CD14-positive monocyte (primary cell): ENCODE measurements around the gene SIGLEC14. TPM values are rescaled to one million over a fixed set of nuclear protein-coding genes. Genes with fewer than 3 reads are reported as not detected.
A peak's percentile ranks its signal among the peaks of the same experiment; 100 is the strongest.
"Not testable (repeated sequence)": the region's sequence is repeated elsewhere in the genome, so short reads cannot be mapped to it uniquely, and the experiment has no call there.

Experiments used
- DNase-seq, 3 donors: peaks; one replicate each; pipeline ENCODE4 v3.0.0-alpha.2; 2011 to 2022
- H2AFZ ChIP-seq: 2 replicates; pipeline ENCODE4 v1.6.0; 2012; ENCODE audit warnings: mild to moderate bottlenecking, low read depth, low read length, inconsistent platforms; ENCODE audit not compliant: insufficient read depth, poor library complexity, severe bottlenecking
- H3K27ac ChIP-seq, 2 donors: 1 replicate in 1 of 2; 2 replicates in 1 of 2; pipeline ENCODE4 v1.5.1; 2012 to 2013; ENCODE audit warnings: low read length in 2 of 2, control low read depth in 1 of 2, inconsistent platforms in 1 of 2, low read depth in 1 of 2, mild to moderate bottlenecking in 1 of 2
- H3K27me3 ChIP-seq, 2 donors: one replicate each; pipeline versions ENCODE4 v1.6.0 to v1.6.1; 2011 to 2013; ENCODE audit warnings: low read length in 2 of 2; ENCODE audit not compliant: control insufficient read depth in 2 of 2, insufficient read depth in 2 of 2
- H3K36me3 ChIP-seq, 2 donors: replicated peaks in 1 of 2; 1 replicate in 1 of 2; 2 replicates in 1 of 2; pipeline versions ENCODE4 v1.5.1 to v1.6.1; 2012 to 2013; ENCODE audit warnings: low read length in 2 of 2, control low read depth in 1 of 2, inconsistent platforms in 1 of 2, mild to moderate bottlenecking in 1 of 2; ENCODE audit not compliant: insufficient read depth in 2 of 2, control insufficient read depth in 1 of 2
- H3K4me1 ChIP-seq, 2 donors: 1 replicate in 1 of 2; 2 replicates in 1 of 2; pipeline versions ENCODE4 v1.5.1 to v1.6.1; 2012 to 2013; ENCODE audit warnings: low read length in 2 of 2, control low read depth in 1 of 2, inconsistent platforms in 1 of 2, mild to moderate bottlenecking in 1 of 2, moderate library complexity in 1 of 2; ENCODE audit not compliant: insufficient read depth in 2 of 2, control insufficient read depth in 1 of 2
- H3K4me2 ChIP-seq: replicated peaks from 2 replicates; pipeline ENCODE3; 2012; ENCODE audit warnings: low read length, moderate library complexity, mild to moderate bottlenecking; ENCODE audit not compliant: poor library complexity, severe bottlenecking; ENCODE audit errors: extremely low read depth
- H3K4me3 ChIP-seq, 3 experiments: fragments of 200-600 bp in 1 of 3; sonication (generic) in 1 of 3; replicated peaks in 1 of 3; 1 replicate in 2 of 3; 2 replicates in 1 of 3; pipeline ENCODE4 v1.5.1; 2011 to 2013; ENCODE audit warnings: low read length in 3 of 3, mild to moderate bottlenecking in 3 of 3, control low read depth in 2 of 3, low read depth in 2 of 3, inconsistent platforms in 1 of 3, moderate library complexity in 1 of 3
- H3K79me2 ChIP-seq: 2 replicates; pipeline ENCODE4 v1.6.0; 2012; ENCODE audit warnings: mild to moderate bottlenecking, control low read depth, inconsistent platforms, low read length, moderate library complexity; ENCODE audit not compliant: insufficient read depth
- H3K9ac ChIP-seq: 2 replicates; pipeline ENCODE4 v1.6.0; 2017; ENCODE audit warnings: low read length, mild to moderate bottlenecking; ENCODE audit not compliant: insufficient read depth, poor library complexity, severe bottlenecking
- H3K9me3 ChIP-seq, 2 donors: replicated peaks in 1 of 2; 1 replicate in 1 of 2; 2 replicates in 1 of 2; pipeline versions ENCODE4 v1.5.1 to v1.6.1; 2012 to 2013; ENCODE audit warnings: low read length in 2 of 2, control low read depth in 1 of 2; ENCODE audit not compliant: control insufficient read depth in 1 of 2, insufficient read depth in 1 of 2
- H4K20me1 ChIP-seq: 2 replicates; pipeline ENCODE4 v1.6.0; 2012; ENCODE audit warnings: mild to moderate bottlenecking, low read length, control low read depth, moderate library complexity; ENCODE audit not compliant: insufficient read depth
- H3K27ac Mint-ChIP-seq, 7 donors: one replicate each; pipeline ENCODE4 v1.8.0; 2020; ENCODE audit warnings: mild to moderate bottlenecking in 7 of 7, mixed read lengths in 7 of 7, moderate library complexity in 6 of 7, inconsistent platforms in 2 of 7
- H3K27me3 Mint-ChIP-seq, 3 donors: one replicate each; pipeline ENCODE4 v1.8.0; 2021 to 2022; ENCODE audit warnings: low read depth in 3 of 3, mild to moderate bottlenecking in 3 of 3, mixed read lengths in 3 of 3, moderate library complexity in 3 of 3, inconsistent platforms in 1 of 3
- H3K36me3 Mint-ChIP-seq, 2 donors: one replicate each; pipeline ENCODE4 v1.8.0; 2020; ENCODE audit warnings: mixed read lengths in 2 of 2, inconsistent platforms in 1 of 2, mild to moderate bottlenecking in 1 of 2
- H3K4me1 Mint-ChIP-seq: one replicate; pipeline ENCODE4 v1.8.0; 2020; ENCODE audit warnings: mild to moderate bottlenecking, mixed read lengths
- H3K4me3 Mint-ChIP-seq, 2 donors: one replicate each; pipeline ENCODE4 v1.8.0; 2020; ENCODE audit warnings: mild to moderate bottlenecking in 2 of 2, mixed read lengths in 2 of 2, moderate library complexity in 1 of 2
- H3K9me3 Mint-ChIP-seq, 7 donors: one replicate each; pipeline ENCODE4 v1.8.0; 2020 to 2022; ENCODE audit warnings: mixed read lengths in 7 of 7, mild to moderate bottlenecking in 6 of 7, moderate library complexity in 6 of 7, inconsistent platforms in 2 of 7
- WGBS: methylation state at CpG from one replicate; pipeline ENCODE4 v1.1.5; 2013; ENCODE audit warnings: missing lambda C conversion rate; ENCODE audit not compliant: insufficient coverage; 5-methylcytosine and 5-hydroxymethylcytosine counted together
- intact Hi-C, 2 donors: fragments of 100-400 bp; cut with micrococcal nuclease; formaldehyde crosslinking; loops; one replicate each; pipeline versions ENCODE4 v1.15.0 to v1.15.1; 2023
- polyA plus RNA-seq, 3 donors: library from polyadenylated mRNA; depleted of rRNA in 1 of 3; unstranded in 2 of 3; stranded (reverse) in 1 of 3; fragments of 300-500 nt in 2 of 3; fragments of >200 nt in 1 of 3; fragmentation: Illumina TruSeq in 2 of 3; gene quantifications; 1 replicate in 2 of 3; 2 replicates in 1 of 3; pipeline ENCODE4 v1.2.3, GENCODE V29; 2012 to 2021
- TF ChIP-seq, protein P1 (sequence below): fragments of 200-600 bp; IDR thresholded peaks from one replicate; pipeline ENCODE4 v1.8.0; 2022; ENCODE audit warnings: antibody characterized with exemption, mild to moderate bottlenecking

SIGLEC14 gene
- polyA plus RNA-seq, 3 donors = 63.5 to 129 (median 95.0) TPM

DNA sequence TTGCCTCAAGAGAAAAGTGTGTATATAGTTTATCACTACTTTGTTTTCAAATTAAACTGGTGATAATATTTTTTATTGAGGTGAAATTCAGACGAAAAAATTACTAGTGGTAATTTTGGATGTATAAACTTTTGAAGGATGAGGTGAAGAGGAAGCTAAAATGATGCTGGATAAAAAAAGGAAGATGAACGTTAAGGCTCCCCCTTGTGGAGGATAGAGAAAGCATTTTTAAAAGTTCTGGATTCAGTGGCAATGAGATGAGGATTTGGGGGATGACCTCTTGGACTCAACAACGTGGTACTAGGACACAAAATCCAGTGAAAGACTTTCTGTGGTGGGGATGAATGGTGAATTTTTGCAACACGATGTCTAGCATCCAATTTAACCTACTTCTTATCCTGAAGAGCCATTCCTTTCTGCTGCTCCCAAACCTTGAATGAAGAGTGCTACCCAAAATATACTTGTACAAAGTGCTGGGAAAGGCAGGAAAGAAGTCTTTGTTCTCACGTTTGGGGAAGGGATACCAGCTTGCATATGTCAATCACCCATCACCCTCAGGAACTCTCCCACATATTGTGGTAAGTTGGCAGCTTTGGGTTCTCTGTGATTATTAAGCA is 9.2 kb downstream of the SIGLEC14 start:
- Histone ChIP-seq H2AFZ (no peak overlapping the region), H3K4me2 (peak overlapping the region; percentile 41), H3K36me3 (peaks cover 18 to 32% of the 10 kb centered on the region in 2 donors), H4K20me1 (peaks cover 34% of the 10 kb centered on the region), H3K27me3 (no peaks in the 10 kb centered on the region), H3K9ac (no peak overlapping the region), H3K9me3 (no peaks in the 10 kb centered on the region), H3K4me3 (no peak overlapping the region), H3K27ac (no peak overlapping the region), H3K4me1 (peaks cover 33 to 36% of the 10 kb centered on the region in 2 donors), H3K79me2 (peaks cover 23% of the 10 kb centered on the region)
- H3K4me1 Mint-ChIP-seq = peaks cover 59% of the 10 kb centered on the region
- no peaks in the 10 kb centered on the region for H3K27me3 Mint-ChIP-seq
- H3K4me3 Mint-ChIP-seq = no peak overlapping the region
- TF ChIP-seq, protein P1, sequence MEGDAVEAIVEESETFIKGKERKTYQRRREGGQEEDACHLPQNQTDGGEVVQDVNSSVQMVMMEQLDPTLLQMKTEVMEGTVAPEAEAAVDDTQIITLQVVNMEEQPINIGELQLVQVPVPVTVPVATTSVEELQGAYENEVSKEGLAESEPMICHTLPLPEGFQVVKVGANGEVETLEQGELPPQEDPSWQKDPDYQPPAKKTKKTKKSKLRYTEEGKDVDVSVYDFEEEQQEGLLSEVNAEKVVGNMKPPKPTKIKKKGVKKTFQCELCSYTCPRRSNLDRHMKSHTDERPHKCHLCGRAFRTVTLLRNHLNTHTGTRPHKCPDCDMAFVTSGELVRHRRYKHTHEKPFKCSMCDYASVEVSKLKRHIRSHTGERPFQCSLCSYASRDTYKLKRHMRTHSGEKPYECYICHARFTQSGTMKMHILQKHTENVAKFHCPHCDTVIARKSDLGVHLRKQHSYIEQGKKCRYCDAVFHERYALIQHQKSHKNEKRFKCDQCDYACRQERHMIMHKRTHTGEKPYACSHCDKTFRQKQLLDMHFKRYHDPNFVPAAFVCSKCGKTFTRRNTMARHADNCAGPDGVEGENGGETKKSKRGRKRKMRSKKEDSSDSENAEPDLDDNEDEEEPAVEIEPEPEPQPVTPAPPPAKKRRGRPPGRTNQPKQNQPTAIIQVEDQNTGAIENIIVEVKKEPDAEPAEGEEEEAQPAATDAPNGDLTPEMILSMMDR = peak; percentile 89
- H3K9me3 Mint-ChIP-seq = peaks cover 0 to 5% (median 2%) of the 10 kb centered on the region in 7 donors
- H3K27ac Mint-ChIP-seq = peak overlapping the region in 3 of 7 donors; percentile 62 to 86 (median 63)
- peaks cover 34 to 38% of the 10 kb centered on the region in 2 donors for H3K36me3 Mint-ChIP-seq
- 0% methylated on average over 1 of the region's 5 CpGs for WGBS
- intact Hi-C loops = loop anchor here in 1 of 2 donors (5.0 kb wide), 1 partner anchor 35 kb away; no protein-coding TSS in a partner anchor
- DNase-seq = peak in 1 of 3 donors; percentile 55

DNA sequence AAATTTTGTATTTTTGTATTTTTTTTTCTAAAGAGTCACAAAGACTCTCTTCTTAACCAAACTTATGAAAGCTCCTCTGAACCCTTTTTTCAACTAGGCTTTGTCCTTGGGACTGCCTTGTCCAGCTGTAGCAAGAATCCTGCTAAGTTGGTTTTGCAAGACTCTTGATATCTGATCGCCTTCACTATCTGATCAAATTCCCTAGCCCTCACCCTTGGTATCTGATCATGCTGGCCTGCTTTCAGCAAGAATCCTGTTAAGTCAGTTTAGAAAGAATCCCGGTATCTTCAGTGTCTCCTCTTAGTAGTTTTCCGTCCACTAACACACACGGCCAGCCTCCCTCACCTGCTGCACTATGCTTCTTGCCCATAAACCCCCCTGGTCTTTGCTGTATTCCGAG is 14.5 kb downstream of the SIGLEC14 start:
- Histone ChIP-seq H2AFZ (no peak overlapping the region), H3K36me3 (peaks cover 13 to 18% of the 10 kb centered on the region in 2 donors), H3K27ac (no peak overlapping the region), H3K4me3 (no peak overlapping the region), H3K9me3 (no peaks in the 10 kb centered on the region), H4K20me1 (peaks cover 19% of the 10 kb centered on the region), H3K4me2 (no peak overlapping the region), H3K79me2 (peaks cover 23% of the 10 kb centered on the region), H3K4me1 (peaks cover 44 to 47% of the 10 kb centered on the region in 2 donors), H3K27me3 (no peaks in the 10 kb centered on the region), H3K9ac (no peak overlapping the region)
- H3K36me3 Mint-ChIP-seq = peaks cover 16 to 21% of the 10 kb centered on the region in 2 donors
- WGBS = 96% methylated on average over 5 of the region's 5 CpGs
- no peak overlapping the region for H3K4me3 Mint-ChIP-seq
- H3K27ac Mint-ChIP-seq = peak overlapping the region in 1 of 7 donors; percentile 26
- intact Hi-C loops = no loop called here
- H3K9me3 Mint-ChIP-seq = peaks cover 0 to 3% (median 0%) of the 10 kb centered on the region in 7 donors
- H3K4me1 Mint-ChIP-seq = peaks cover 53% of the 10 kb centered on the region
- no peak for DNase-seq
- TF ChIP-seq, protein P1 = no peak
- H3K27me3 Mint-ChIP-seq = peaks cover 0 to 2% (median 0%) of the 10 kb centered on the region in 3 donors

DNA sequence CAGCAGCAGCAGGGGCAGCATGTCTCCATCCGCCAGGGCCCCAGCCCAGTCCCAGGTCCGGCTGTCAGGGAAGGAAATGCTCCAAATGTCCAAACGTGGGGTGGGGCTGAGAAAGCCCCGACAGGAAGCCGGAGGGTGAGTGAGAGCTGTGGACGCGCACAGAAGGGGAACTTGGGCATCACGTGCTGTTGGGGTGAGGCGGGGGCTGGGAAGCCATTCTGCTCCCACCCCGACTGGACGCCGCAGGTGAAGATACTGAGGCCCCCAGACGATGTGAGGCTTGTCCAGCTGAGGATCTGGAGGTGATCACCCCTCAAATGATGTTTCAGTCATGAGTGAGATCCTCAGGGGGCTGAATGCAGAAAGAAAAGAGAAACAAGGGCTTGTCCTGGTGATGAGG is 16.3 kb downstream of the SIGLEC14 start, which contains the start of gene SIGLEC5:
SIGLEC5 (minus strand) TSS at position 87 of the 400 bp plus-strand sequence; CDS start at position 21, 66 bp downstream.
- peak within 1 kb of the TSS; percentile 59 for H2AFZ ChIP-seq
- H3K27me3 ChIP-seq, H3K9me3 ChIP-seq, H3K9me3 Mint-ChIP-seq, intact Hi-C loops, H3K27me3 Mint-ChIP-seq: not testable (repeated sequence)
- H3K27ac Mint-ChIP-seq = peak within 1 kb of the TSS; percentile 82 to 95 (median 92)
- DNase-seq = peak in 1 of 3 donors; percentile 69
- H3K4me3 Mint-ChIP-seq = peak within 1 kb of the TSS; percentile 78 to 92
- H3K4me1 Mint-ChIP-seq = peaks cover 54% of the 10 kb centered on the region
- H3K36me3 ChIP-seq = peaks cover 26 to 36% of the 10 kb centered on the region in 2 donors
- H3K36me3 Mint-ChIP-seq = peaks cover 31 to 39% of the 10 kb centered on the region in 2 donors
- WGBS = 0% methylated on average over 5 of the region's 13 CpGs
- H3K27ac ChIP-seq = peak within 1 kb of the TSS; percentile 19 to 80
- H4K20me1 ChIP-seq = peaks cover 36% of the 10 kb centered on the region
- peak within 1 kb of the TSS; percentile 19 to 64 (median 27) for H3K4me3 ChIP-seq
- peak within 1 kb of the TSS; percentile 15 for H3K9ac ChIP-seq
- peaks cover 41% of the 10 kb centered on the region for H3K79me2 ChIP-seq
- peak within 1 kb of the TSS; percentile 72 for H3K4me2 ChIP-seq
- H3K4me1 ChIP-seq = peaks cover 49 to 51% of the 10 kb centered on the region in 2 donors
